GM18502 (cell line): ENCODE data around the gene MARCHF9.

Experiments
- ATAC-seq: cut with Tn5 transposase; IDR thresholded peaks from one replicate; pipeline ENCODE4 v1.9.1; 2021; ENCODE audit warnings: mild to moderate bottlenecking; ENCODE audit not compliant: unreplicated experiment, poor library complexity

The MARCHF9 gene

GRCh38 chr12:57751788-57752667 is 2.9 kb upstream of the MARCHF9 start, which contains the start of gene CDK4:
Gene CDK4, minus strand, starts transcription at chr12:57752310. Its CDS starts 593 bp downstream, at chr12:57751717.
- ATAC-seq = peak; percentile 67

DNA sequence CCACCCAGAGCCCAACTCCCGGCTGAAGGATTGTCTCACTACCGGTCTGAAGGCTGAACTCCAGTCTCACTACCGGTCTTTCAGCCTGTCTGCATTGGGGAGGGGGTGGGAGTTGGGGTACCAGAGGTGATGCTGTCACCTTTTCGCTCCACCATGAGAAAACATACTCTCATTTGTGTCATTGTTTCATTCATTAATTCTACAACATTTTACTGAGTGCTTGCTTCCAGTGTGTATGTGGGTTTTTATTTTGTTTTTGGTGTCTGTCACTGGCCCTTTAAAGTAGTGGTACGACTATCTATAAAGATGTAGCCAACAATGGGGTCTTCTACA is 2.3 kb upstream of the MARCHF9 start:
- no peak for ATAC-seq

GRCh38 chr12:57753756-57754337 is 1.1 kb upstream of the MARCHF9 start:
- ATAC-seq = no peak

GRCh38 chr12:57755194-57755453 is 221 bp downstream of the MARCHF9 start:
- ATAC-seq = no peak

- ATAC-seq = no peak
Measured at GRCh38 chr12:57755454-57756372, 810 bp downstream of the MARCHF9 start.

DNA sequence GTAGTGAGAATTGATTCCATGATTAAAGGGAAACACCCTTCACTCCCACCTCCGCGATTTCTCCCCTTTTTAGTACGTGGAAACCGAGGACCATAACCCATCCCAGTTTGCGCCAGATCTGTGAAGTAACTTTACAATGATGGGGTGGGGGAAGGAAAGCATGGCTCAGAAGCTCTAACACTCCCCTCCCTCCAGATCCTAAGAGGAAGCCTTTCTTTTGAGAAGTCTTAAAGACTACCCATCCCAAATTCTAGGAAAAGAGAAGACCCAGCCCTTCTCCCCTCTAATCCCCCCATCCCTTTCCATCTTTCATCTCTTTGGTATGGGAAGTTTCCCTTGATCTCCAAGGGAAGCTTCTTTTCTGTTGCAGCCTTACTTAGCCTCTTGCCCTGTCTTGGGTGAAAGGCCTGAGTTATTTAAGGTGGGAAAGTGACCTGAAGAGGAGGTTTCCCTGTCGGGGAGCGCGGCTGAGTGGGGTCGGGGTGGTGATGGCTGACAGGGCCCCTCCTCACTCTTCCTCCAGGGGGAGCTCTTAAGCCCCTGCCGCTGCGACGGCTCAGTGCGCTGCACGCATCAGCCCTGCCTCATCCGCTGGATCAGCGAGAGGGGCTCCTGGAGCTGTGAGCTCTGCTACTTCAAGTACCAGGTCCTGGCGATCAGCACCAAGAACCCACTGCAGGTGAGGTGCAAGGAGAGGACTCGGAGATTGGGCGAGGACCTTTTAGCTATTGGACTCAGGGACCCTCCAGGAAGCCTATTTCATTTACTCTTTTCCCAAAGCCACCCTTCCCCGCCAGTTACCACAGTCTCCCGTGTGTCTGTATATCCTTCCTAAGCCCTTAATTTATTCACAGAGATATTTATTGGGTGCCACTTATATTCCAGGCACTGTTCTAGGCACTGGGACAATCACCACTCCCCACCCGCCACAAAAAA is 1.8 kb downstream of the MARCHF9 start:
- ATAC-seq = peak; percentile 27

DNA sequence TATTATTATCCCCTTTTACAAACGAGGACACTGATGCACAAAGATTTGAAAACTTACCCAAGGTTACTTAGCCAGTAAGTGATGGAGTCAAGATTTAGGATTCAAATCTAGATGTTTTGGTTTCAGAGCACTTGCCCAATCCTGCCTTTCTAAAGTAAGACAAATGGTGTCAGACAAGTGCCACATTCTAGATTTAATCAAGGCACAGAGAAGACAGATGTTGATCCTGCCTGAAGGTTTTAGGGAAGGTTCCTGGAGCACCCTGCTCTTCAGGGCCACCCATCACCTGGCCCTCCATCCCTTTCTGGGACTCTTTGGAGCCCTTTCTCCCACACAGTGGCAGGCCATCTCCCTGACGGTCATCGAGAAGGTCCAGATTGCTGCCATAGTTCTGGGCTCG is 2.9 kb downstream of the MARCHF9 start:
- ATAC-seq = no peak

DNA sequence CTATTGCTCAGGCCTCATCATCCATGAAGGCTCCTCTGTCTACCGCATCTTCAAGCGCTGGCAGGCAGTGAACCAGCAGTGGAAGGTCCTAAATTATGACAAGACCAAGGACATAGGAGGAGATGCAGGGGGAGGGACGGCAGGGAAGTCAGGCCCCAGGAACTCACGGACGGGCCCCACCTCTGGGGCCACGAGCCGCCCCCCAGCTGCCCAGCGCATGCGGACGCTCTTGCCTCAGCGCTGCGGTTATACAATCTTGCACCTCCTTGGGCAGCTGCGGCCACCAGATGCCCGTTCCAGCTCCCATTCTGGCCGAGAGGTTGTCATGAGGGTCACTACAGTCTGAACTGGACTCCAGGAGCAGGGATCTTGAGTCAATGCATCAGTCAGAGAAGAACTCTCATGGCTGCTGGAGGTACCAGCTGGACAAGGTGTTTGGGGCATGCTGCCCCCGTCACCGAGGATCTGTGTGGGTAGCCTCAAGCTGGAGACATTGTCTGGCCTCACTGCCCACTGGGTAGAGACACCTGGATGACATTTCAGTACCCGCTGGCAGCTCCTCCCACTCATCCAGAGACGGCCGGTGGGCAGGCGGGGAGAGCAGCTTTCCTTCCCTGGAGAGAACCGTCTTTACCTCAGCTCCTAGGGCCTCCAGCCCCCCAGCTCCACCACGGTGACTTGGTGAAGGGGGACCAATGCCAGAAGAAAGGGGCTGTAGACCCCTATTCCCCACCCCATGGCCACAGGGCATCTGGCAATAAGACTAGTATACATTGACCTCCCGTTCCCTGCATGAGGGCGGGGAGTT is 3.9 kb downstream of the MARCHF9 start:
- no peak for ATAC-seq

GRCh38 chr12:57759360-57759980 is 4.6 kb downstream of the MARCHF9 start:
- no peak for ATAC-seq

DNA sequence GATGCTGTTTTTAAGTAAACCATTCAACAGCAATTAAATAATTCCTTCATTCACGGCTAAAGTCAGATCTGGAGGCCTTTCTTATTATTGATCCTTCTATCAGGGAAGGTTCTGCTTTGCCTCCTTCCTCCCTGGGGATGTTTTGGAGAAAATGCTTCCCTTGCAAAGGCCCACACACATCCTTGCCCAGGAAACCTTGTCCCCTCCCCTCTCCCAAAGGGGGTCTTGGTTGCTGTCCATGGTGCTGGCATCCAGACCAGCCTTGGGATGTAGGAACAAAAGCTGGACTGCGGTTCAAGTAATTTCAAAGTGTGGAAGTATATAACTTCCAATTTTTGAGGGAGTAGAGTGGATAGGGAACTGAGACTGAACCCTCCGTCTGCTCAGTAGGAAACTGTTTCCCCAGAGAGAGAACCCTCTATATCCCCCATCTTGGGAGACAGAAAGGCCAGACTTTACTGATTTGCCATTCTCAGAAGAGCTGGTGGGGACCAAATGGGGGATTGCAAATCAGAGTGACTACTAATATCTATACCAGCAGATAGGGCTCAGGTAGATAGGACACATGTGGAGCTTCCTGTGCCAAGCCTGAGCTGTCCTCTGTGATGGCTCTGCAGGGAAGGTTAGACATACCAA is 5.6 kb downstream of the MARCHF9 start:
- ATAC-seq = no peak

GRCh38 chr12:57761391-57761998 is 6.6 kb downstream of the MARCHF9 start:
- no peak for ATAC-seq

GRCh38 chr12:57762463-57762862 is 7.6 kb downstream of the MARCHF9 start:
- ATAC-seq = no peak

DNA sequence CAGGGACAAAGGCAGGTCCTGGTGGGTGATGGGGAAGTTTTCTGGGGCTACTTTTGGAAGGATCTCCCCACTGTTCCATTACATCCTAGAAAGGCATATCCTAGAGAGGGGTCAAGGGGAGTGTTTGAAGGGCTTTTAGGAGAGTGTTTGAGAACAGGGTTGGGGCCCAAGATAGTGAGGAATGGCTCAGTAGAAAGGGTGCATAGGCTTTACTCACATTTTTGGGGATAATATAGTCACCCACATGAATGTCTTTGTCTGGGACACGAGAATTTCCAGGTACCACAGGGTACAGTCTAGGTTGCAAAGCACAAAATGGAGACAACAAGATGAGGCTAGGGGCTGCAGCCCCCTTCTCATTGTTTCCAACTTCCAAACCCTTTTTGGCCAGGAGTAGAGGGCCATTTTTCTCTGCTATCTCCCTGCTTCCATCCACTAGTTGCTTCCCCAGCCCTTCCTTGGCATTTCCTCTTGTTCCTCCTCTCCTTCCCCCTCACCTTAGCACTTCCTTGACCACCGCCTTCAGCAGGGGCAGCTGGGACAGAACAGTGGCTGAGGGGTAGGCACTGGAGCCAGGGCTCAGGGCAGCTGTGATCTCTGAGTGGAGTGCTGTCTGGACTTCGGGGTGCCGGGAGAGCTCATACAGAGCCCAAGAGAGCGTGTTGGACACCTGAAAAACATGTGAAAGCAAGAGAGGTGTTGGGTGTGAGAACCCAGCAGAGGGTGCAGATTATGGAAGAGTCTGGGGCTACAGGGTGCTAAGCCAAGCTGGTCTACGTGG is 9.2 kb downstream of the MARCHF9 start:
- no peak for ATAC-seq

- peak; percentile 5 for ATAC-seq
Measured at GRCh38 chr12:57764662-57765002, 9.7 kb downstream of the MARCHF9 start.

DNA sequence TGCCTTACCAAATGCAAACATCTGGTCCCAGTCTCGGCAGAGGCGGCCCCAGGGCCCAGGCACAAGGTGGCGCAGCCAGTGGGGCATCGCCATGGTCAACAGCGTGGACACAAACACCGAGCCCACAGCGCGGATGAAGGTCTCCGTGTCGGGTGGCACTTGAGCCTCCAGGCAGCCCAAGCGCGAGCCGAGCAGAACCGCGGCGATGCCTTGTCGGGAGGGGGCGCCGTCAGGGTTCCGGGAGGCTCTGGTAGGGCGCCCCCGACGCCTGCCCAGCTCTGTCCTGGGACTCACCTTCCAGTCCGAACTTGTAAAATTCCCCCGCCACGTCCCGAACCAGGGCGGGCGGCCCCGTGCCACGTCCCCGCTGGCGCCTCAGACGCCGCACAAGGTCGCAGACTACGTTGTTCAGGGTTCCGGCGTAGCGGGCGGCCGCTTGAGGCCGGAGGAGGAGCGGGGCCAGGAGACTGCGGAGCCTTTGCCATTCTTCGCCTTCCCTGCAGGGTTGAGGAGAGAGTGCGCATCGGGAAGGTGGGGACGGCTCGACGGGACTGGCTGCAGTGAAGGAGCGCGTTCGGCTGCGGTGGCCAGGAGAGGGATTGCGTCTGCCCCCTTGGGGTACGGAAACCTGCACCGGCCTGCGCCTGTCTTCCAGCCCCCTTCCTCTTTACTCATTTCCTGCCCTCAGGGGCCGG is 10.2 kb downstream of the MARCHF9 start:
- ATAC-seq = peak; percentile 76

DNA sequence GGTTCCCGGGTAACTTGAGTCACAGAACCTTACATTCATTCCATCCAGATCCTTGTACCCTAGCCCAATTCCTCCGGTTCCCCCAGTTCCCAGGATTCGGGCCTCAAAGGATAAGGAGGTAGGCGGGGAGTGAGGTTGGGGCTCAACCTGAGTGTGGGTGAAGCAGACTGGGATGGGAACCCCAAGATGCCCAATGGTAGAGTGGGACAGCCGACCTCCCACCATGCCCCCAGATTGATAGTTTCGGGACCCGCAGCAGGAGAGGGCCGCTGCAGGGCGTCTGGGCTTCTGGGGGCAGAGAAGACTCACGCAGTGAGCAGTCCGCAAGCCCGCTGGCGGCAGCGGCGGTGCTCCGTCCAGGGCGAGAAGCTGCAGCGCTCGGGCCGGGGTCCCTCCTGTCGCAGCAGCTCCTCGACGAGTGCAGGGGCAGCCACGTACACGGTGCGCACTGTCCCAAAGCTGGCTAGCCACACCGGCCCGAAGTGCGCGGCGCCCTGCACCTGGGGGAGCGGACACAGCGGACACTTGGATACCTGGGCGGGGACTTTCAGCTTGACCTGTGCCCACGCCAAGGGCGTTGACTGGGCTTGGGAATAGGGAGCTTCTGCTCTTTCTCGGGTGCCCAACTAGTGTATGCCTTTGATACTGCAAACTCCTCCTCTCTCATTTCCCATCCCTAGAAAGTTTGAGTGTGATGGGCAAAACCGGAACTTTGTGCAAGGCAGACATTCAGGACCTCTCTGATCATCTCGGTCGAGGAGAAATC is 11.0 kb downstream of the MARCHF9 start:
- ATAC-seq = no peak
